Measurements from ENCODE around the gene MARVELD1.

MARVELD1 gene

GRCh38 chr10:97713339-97713825, at the start of gene MARVELD1:
MARVELD1 (plus strand) TSS chr10:97713730; CDS start chr10:97713877, 147 bp downstream.
- Histone ChIP-seq H3K4me1 (ENCODE audit: control insufficient read depth, insufficient read depth, low read length) (peaks cover 29% of the 10 kb centered on the region), H3K4me3 (ENCODE audit: low read depth, low read length) (peak within 1 kb of the TSS; percentile 81), H3K9me3 (ENCODE audit: control insufficient read depth, insufficient read depth, low read depth, low read length) (no peaks in the 10 kb centered on the region), H3K27ac (ENCODE audit: low read depth, low read length) (peak within 1 kb of the TSS; percentile 59; the same call in 1 of the 2 replicates), H3K36me3 (ENCODE audit: control insufficient read depth, insufficient read depth, low read length) (peaks cover 12% of the 10 kb centered on the region), H3K9ac (ENCODE audit: low read length) (peak within 1 kb of the TSS; percentile 85), H3K27me3 (ENCODE audit: control insufficient read depth, insufficient read depth, low read length) (no peaks in the 10 kb centered on the region)

GRCh38 chr10:97664282-97664850, 49.2 kb upstream of the MARVELD1 start:
- Histone ChIP-seq H3K27ac (ENCODE audit: low read depth, low read length) (no peak overlapping the region), H3K27me3 (ENCODE audit: control insufficient read depth, insufficient read depth, low read length) (no peaks in the 10 kb centered on the region), H3K36me3 (ENCODE audit: control insufficient read depth, insufficient read depth, low read length) (peaks cover 60% of the 10 kb centered on the region), H3K9ac (ENCODE audit: low read length) (no peak overlapping the region), H3K4me1 (ENCODE audit: control insufficient read depth, insufficient read depth, low read length) (no peaks in the 10 kb centered on the region), H3K4me3 (ENCODE audit: low read depth, low read length) (no peak overlapping the region), H3K9me3 (ENCODE audit: control insufficient read depth, insufficient read depth, low read depth, low read length) (no peaks in the 10 kb centered on the region)

- Histone ChIP-seq H3K27me3 (ENCODE audit: control insufficient read depth, insufficient read depth, low read length) (no peaks in the 10 kb centered on the region), H3K4me1 (ENCODE audit: control insufficient read depth, insufficient read depth, low read length) (no peaks in the 10 kb centered on the region), H3K4me3 (ENCODE audit: low read depth, low read length) (no peak overlapping the region), H3K27ac (ENCODE audit: low read depth, low read length) (no peak overlapping the region), H3K9me3 (ENCODE audit: control insufficient read depth, insufficient read depth, low read depth, low read length) (no peaks in the 10 kb centered on the region), H3K9ac (ENCODE audit: low read length) (no peak overlapping the region), H3K36me3 (ENCODE audit: control insufficient read depth, insufficient read depth, low read length) (peaks cover 76% of the 10 kb centered on the region)
These were observed 46.5 kb upstream of the MARVELD1 start for GRCh38 chr10:97666992-97667391.

GRCh38 chr10:97667463-97667862, 46.1 kb upstream of the MARVELD1 start:
- Histone ChIP-seq H3K4me1 (ENCODE audit: control insufficient read depth, insufficient read depth, low read length) (no peaks in the 10 kb centered on the region), H3K4me3 (ENCODE audit: low read depth, low read length) (no peak overlapping the region), H3K27ac (ENCODE audit: low read depth, low read length) (no peak overlapping the region), H3K27me3 (ENCODE audit: control insufficient read depth, insufficient read depth, low read length) (no peaks in the 10 kb centered on the region), H3K9me3 (ENCODE audit: control insufficient read depth, insufficient read depth, low read depth, low read length) (no peaks in the 10 kb centered on the region), H3K9ac (ENCODE audit: low read length) (no peak overlapping the region), H3K36me3 (ENCODE audit: control insufficient read depth, insufficient read depth, low read length) (peaks cover 72% of the 10 kb centered on the region)

GRCh38 chr10:97669571-97669970, 44.0 kb upstream of the MARVELD1 start:
- Histone ChIP-seq H3K27ac (ENCODE audit: low read depth, low read length) (no peak overlapping the region), H3K4me1 (ENCODE audit: control insufficient read depth, insufficient read depth, low read length) (no peaks in the 10 kb centered on the region), H3K36me3 (ENCODE audit: control insufficient read depth, insufficient read depth, low read length) (peaks cover 69% of the 10 kb centered on the region)

GRCh38 chr10:97673736-97674525, 39.6 kb upstream of the MARVELD1 start:
- no peak overlapping the region for H3K27ac ChIP-seq (ENCODE audit: low read depth, low read length)
- H3K36me3 ChIP-seq (ENCODE audit: control insufficient read depth, insufficient read depth, low read length), result peaks cover 68% of the 10 kb centered on the region
- no peak overlapping the region for H3K4me3 ChIP-seq (ENCODE audit: low read depth, low read length)
- H3K9ac ChIP-seq (ENCODE audit: low read length), result no peak overlapping the region
- no peaks in the 10 kb centered on the region for H3K9me3 ChIP-seq (ENCODE audit: control insufficient read depth, insufficient read depth, low read depth, low read length)
- no peaks in the 10 kb centered on the region for H3K4me1 ChIP-seq (ENCODE audit: control insufficient read depth, insufficient read depth, low read length)
- H3K27me3 ChIP-seq (ENCODE audit: control insufficient read depth, insufficient read depth, low read length), result no peaks in the 10 kb centered on the region

More at GRCh38 chr10:97669571-97669970, 44.0 kb upstream of the MARVELD1 start:
- Histone ChIP-seq H3K9ac (ENCODE audit: low read length) (no peak overlapping the region), H3K9me3 (ENCODE audit: control insufficient read depth, insufficient read depth, low read depth, low read length) (no peaks in the 10 kb centered on the region), H3K27me3 (ENCODE audit: control insufficient read depth, insufficient read depth, low read length) (no peaks in the 10 kb centered on the region), H3K4me3 (ENCODE audit: low read depth, low read length) (no peak overlapping the region)

- H3K27ac ChIP-seq (ENCODE audit: low read depth, low read length), result no peak overlapping the region
- H3K4me1 ChIP-seq (ENCODE audit: control insufficient read depth, insufficient read depth, low read length), result no peaks in the 10 kb centered on the region
- peaks cover 61% of the 10 kb centered on the region for H3K36me3 ChIP-seq (ENCODE audit: control insufficient read depth, insufficient read depth, low read length)
- no peaks in the 10 kb centered on the region for H3K27me3 ChIP-seq (ENCODE audit: control insufficient read depth, insufficient read depth, low read length)
- no peaks in the 10 kb centered on the region for H3K9me3 ChIP-seq (ENCODE audit: control insufficient read depth, insufficient read depth, low read depth, low read length)
- H3K4me3 ChIP-seq (ENCODE audit: low read depth, low read length), result no peak overlapping the region
- H3K9ac ChIP-seq (ENCODE audit: low read length), result no peak overlapping the region
These were observed 38.3 kb upstream of the MARVELD1 start for GRCh38 chr10:97675222-97675621.

- no peaks in the 10 kb centered on the region for H3K27me3 ChIP-seq (ENCODE audit: control insufficient read depth, insufficient read depth, low read length)
- H3K4me1 ChIP-seq (ENCODE audit: control insufficient read depth, insufficient read depth, low read length), result no peaks in the 10 kb centered on the region
- H3K4me3 ChIP-seq (ENCODE audit: low read depth, low read length), result no peak overlapping the region
- H3K9ac ChIP-seq (ENCODE audit: low read length), result no peak overlapping the region
- no peaks in the 10 kb centered on the region for H3K9me3 ChIP-seq (ENCODE audit: control insufficient read depth, insufficient read depth, low read depth, low read length)
- H3K27ac ChIP-seq (ENCODE audit: low read depth, low read length), result no peak overlapping the region
- H3K36me3 ChIP-seq (ENCODE audit: control insufficient read depth, insufficient read depth, low read length), result peaks cover 51% of the 10 kb centered on the region
These were observed 36.6 kb upstream of the MARVELD1 start for GRCh38 chr10:97676770-97677581.

- H3K4me3 ChIP-seq (ENCODE audit: low read depth, low read length), result no peak overlapping the region
- H3K36me3 ChIP-seq (ENCODE audit: control insufficient read depth, insufficient read depth, low read length), result peaks cover 38% of the 10 kb centered on the region
- no peak overlapping the region for H3K9ac ChIP-seq (ENCODE audit: low read length)
- H3K4me1 ChIP-seq (ENCODE audit: control insufficient read depth, insufficient read depth, low read length), result peaks cover 11% of the 10 kb centered on the region
- no peaks in the 10 kb centered on the region for H3K9me3 ChIP-seq (ENCODE audit: control insufficient read depth, insufficient read depth, low read depth, low read length)
- H3K27me3 ChIP-seq (ENCODE audit: control insufficient read depth, insufficient read depth, low read length), result no peaks in the 10 kb centered on the region
- no peak overlapping the region for H3K27ac ChIP-seq (ENCODE audit: low read depth, low read length)
These were observed 33.9 kb upstream of the MARVELD1 start for GRCh38 chr10:97679594-97679993.

- Histone ChIP-seq H3K27me3 (ENCODE audit: control insufficient read depth, insufficient read depth, low read length) (no peaks in the 10 kb centered on the region), H3K36me3 (ENCODE audit: control insufficient read depth, insufficient read depth, low read length) (peaks cover 17% of the 10 kb centered on the region), H3K9ac (ENCODE audit: low read length) (no peak overlapping the region), H3K4me1 (ENCODE audit: control insufficient read depth, insufficient read depth, low read length) (peaks cover 15% of the 10 kb centered on the region), H3K9me3 (ENCODE audit: control insufficient read depth, insufficient read depth, low read depth, low read length) (no peaks in the 10 kb centered on the region), H3K27ac (ENCODE audit: low read depth, low read length) (no peak overlapping the region), H3K4me3 (ENCODE audit: low read depth, low read length) (no peak overlapping the region)
These were observed 31.5 kb upstream of the MARVELD1 start for GRCh38 chr10:97682042-97682441.
